PC-3 (cell line): ENCODE data around the gene CSRP1. TPM values are rescaled to one million over a fixed set of nuclear protein-coding genes. Genes with fewer than 3 reads are reported as not detected.
"Not testable (repeated sequence)": the region's sequence is repeated elsewhere in the genome, so short reads cannot be mapped to it uniquely, and the experiment has no call there.

Experiments
- ATAC-seq: fragments of 200-7000 bp; cut with Tn5 transposase; 2 replicates; pipeline ENCODE4 v1.9.1; 2020; ENCODE audit warnings: mild to moderate bottlenecking, moderate library complexity
- BruUV-seq: library from RNA; stranded (reverse); fragments of 400-500 nt; replicated peaks from 2 replicates; lab custom pipeline; 2021; lab: Mats Ljungman, UMichigan
- CTCF ChIA-PET: fragments of 300-600 bp; sonication (Branson Sonifier 250); formaldehyde crosslinking; loops from one replicate; lab custom pipeline; 2022; ENCODE audit warnings: antibody characterized with exemption; lab: Charles Lee
- POLR2A ChIA-PET: fragments of 300-600 bp; sonication (Branson Sonifier 250); formaldehyde crosslinking; loops from one replicate; lab custom pipeline; 2022; ENCODE audit warnings: antibody characterized with exemption; ENCODE audit not compliant: unreplicated experiment; lab: Charles Lee
- DNase-seq: peaks from one replicate; pipeline ENCODE4 v3.0.0-alpha.2; 2015
- H2AFZ ChIP-seq: fragments of 300-600 bp; sonication (generic); 2 replicates; pipeline ENCODE4 v1.6.0; 2016; ENCODE audit warnings: antibody characterized with exemption, low read length
- H3F3A ChIP-seq: fragments of 300-600 bp; sonication (generic); one replicate; pipeline ENCODE4 v1.6.0; 2017; ENCODE audit warnings: antibody characterized with exemption, low read length, control low read depth, mild to moderate bottlenecking; ENCODE audit not compliant: unreplicated experiment
- H3K27ac ChIP-seq: fragments of 300-600 bp; sonication (generic); 2 replicates; pipeline ENCODE4 v1.5.1; 2016; ENCODE audit warnings: mild to moderate bottlenecking, low read length
- H3K27me3 ChIP-seq: fragments of 300-600 bp; sonication (generic); 2 replicates; pipeline ENCODE4 v1.6.1; 2016; ENCODE audit warnings: low read length, mixed read lengths
- H3K36me3 ChIP-seq: fragments of 300-600 bp; sonication (generic); 2 replicates; pipeline ENCODE4 v1.6.1; 2016; ENCODE audit warnings: low read depth, mixed run types, low read length, mixed read lengths
- H3K4me1 ChIP-seq: fragments of 300-600 bp; sonication (generic); 2 replicates; pipeline ENCODE4 v1.5.1; 2016; ENCODE audit warnings: low read length; ENCODE audit not compliant: insufficient read depth
- H3K4me2 ChIP-seq: fragments of 300-600 bp; sonication (generic); 2 replicates; pipeline ENCODE4 v1.6.0; 2016; ENCODE audit warnings: low read length
- H3K4me3 ChIP-seq: fragments of 300-600 bp; sonication (generic); 2 replicates; pipeline ENCODE4 v1.5.1; 2016; ENCODE audit warnings: mild to moderate bottlenecking, low read length, mixed read lengths
- H3K79me2 ChIP-seq: fragments of 300-600 bp; sonication (generic); 2 replicates; pipeline ENCODE4 v1.6.1; 2017; ENCODE audit warnings: low read length, mixed read lengths
- H3K9ac ChIP-seq: fragments of 300-600 bp; sonication (generic); 2 replicates; pipeline ENCODE4 v1.6.0; 2016; ENCODE audit warnings: mild to moderate bottlenecking, low read length
- H3K9me2 ChIP-seq: fragments of 300-600 bp; sonication (generic); replicated peaks from 2 replicates; pipeline ENCODE4 v1.6.1; 2016; ENCODE audit warnings: mixed run types, low read length, mixed read lengths
- H3K9me3 ChIP-seq: fragments of 300-600 bp; sonication (generic); 2 replicates; pipeline ENCODE4 v1.6.1; 2016; ENCODE audit warnings: low read length, mixed read lengths
- H4K20me1 ChIP-seq: fragments of 300-600 bp; sonication (generic); 2 replicates; pipeline ENCODE4 v1.6.1; 2016; ENCODE audit warnings: low read length, mixed read lengths
- CTCF ChIP-seq: fragments of 300-600 bp; sonication (generic); conservative IDR thresholded peaks from 2 replicates; pipeline ENCODE4 v1.5.1; 2017; ENCODE audit warnings: antibody characterized with exemption, low read depth, mild to moderate bottlenecking, low read length
- EZH2 ChIP-seq: fragments of 300-600 bp; sonication (generic); IDR thresholded peaks from one replicate; pipeline ENCODE4 v1.6.1; 2017; ENCODE audit warnings: antibody characterized with exemption, mild to moderate bottlenecking, low read length; ENCODE audit not compliant: unreplicated experiment
- EZH2phosphoT487 ChIP-seq: fragments of 300-600 bp; sonication (generic); IDR thresholded peaks from 2 replicates; pipeline ENCODE4 v1.6.1; 2018; ENCODE audit warnings: mild to moderate bottlenecking, antibody characterized with exemption, low read length, borderline replicate concordance
- intact Hi-C: fragments of 100-400 bp; cut with micrococcal nuclease; formaldehyde crosslinking; loops from 2 replicates; pipeline ENCODE4 v1.9.0; 2023
- total RNA-seq: library from RNA; depleted of rRNA; stranded (reverse); fragments of >200 nt; gene quantifications from 2 replicates; pipeline ENCODE4 v1.2.3, GENCODE V29; 2014

CSRP1 gene
- total RNA-seq, 1 experiment from 2014 or later, result 147 TPM

- Histone ChIP-seq H3K9me3 (no peaks in the 10 kb centered on the region), H4K20me1 (no peaks in the 10 kb centered on the region), H2AFZ (no peak overlapping the region), H3K9me2 (no peaks in the 10 kb centered on the region), H3F3A (no peaks in the 10 kb centered on the region), H3K27ac (no peak overlapping the region), H3K4me3 (no peak overlapping the region), H3K4me2 (no peak overlapping the region), H3K9ac (no peak overlapping the region), H3K79me2 (no peaks in the 10 kb centered on the region), H3K36me3 (no peaks in the 10 kb centered on the region), H3K4me1 (peaks cover 9% of the 10 kb centered on the region), H3K27me3 (no peaks in the 10 kb centered on the region)
- no TSS peak for BruUV-seq
- intact Hi-C loops, result no loop called here
- no peak for TF ChIP-seq EZH2phosphoT487
- TF ChIP-seq CTCF, result no peak
- TF ChIP-seq EZH2, result no peak
- CTCF ChIA-PET, result no interaction called here
- POLR2A ChIA-PET, result no interaction called here
- ATAC-seq, result no peak
- DNase-seq, result no peak
Observed at GRCh38 chr1:201551096-201551495, 44.2 kb upstream of the CSRP1 start.

- POLR2A ChIA-PET, H3K4me1 ChIP-seq, H3K4me2 ChIP-seq, H3K36me3 ChIP-seq, BruUV-seq, H3K9me2 ChIP-seq, H2AFZ ChIP-seq, intact Hi-C loops, H3K4me3 ChIP-seq, H3K27me3 ChIP-seq, H3F3A ChIP-seq, H3K79me2 ChIP-seq, DNase-seq, H3K9ac ChIP-seq, H3K9me3 ChIP-seq, H3K27ac ChIP-seq, CTCF ChIA-PET, H4K20me1 ChIP-seq, ATAC-seq: not testable (repeated sequence)
Observed at GRCh38 chr1:201549522-201549921, 42.6 kb upstream of the CSRP1 start.

GRCh38 chr1:201545851-201546492, 39.0 kb upstream of the CSRP1 start:
- BruUV-seq, result no TSS peak
- DNase-seq, result no peak
- Histone ChIP-seq H3K36me3 (no peaks in the 10 kb centered on the region), H3K9me3 (no peaks in the 10 kb centered on the region), H3K4me3 (no peak overlapping the region), H3K79me2 (no peaks in the 10 kb centered on the region), H3K27ac (no peak overlapping the region), H2AFZ (no peak overlapping the region), H3K9me2 (no peaks in the 10 kb centered on the region), H3F3A (no peaks in the 10 kb centered on the region), H3K4me1 (no peaks in the 10 kb centered on the region), H3K27me3 (no peaks in the 10 kb centered on the region), H3K4me2 (no peak overlapping the region), H4K20me1 (no peaks in the 10 kb centered on the region), H3K9ac (no peak overlapping the region)
- ChIA-PET POLR2A (no interaction called here), CTCF (no interaction called here)
- no peak for ATAC-seq
- TF ChIP-seq EZH2, result no peak
- peak; percentile 22; the same call in 1 of the 2 replicates for TF ChIP-seq CTCF
- TF ChIP-seq EZH2phosphoT487, result no peak
- intact Hi-C loops, result no loop called here
